A549 (cell line): ENCODE data around the gene TMEM237.

Experiments used
- CBX8 ChIP-seq: fragments of 200-600 bp; sonication (generic); IDR thresholded peaks from 2 replicates; pipeline ENCODE4 v1.6.1; 2016
- CEBPB ChIP-seq, 2 experiments: fragments of >200 bp in 1 of 2; sonication (Bioruptor Twin) in 1 of 2; formaldehyde crosslinking in 1 of 2; IDR thresholded peaks; 2 replicates each; pipeline ENCODE4 v1.6.1; 2012 to 2016
- CTCF ChIP-seq: fragments of >200 bp; sonication (Bioruptor Twin); formaldehyde crosslinking; IDR thresholded peaks from 3 replicates; pipeline ENCODE4 v1.5.1; 2016
- FOSL2 ChIP-seq, 2 experiments: fragments of 450-650 bp in 1 of 2; fragments of >200 bp in 1 of 2; sonication (Bioruptor Twin) in 1 of 2; formaldehyde crosslinking; IDR thresholded peaks; 2 replicates each; pipeline versions ENCODE4 v1.5.0 to v1.6.1; 2016 to 2020; ENCODE audit warnings: mild to moderate bottlenecking in 1 of 2, moderate library complexity in 1 of 2
- HEYL ChIP-seq: fragments of 250-450 bp; sonication (Bioruptor Pico); IDR thresholded peaks from 2 replicates; pipeline ENCODE4 v1.8.0; 2021; ENCODE audit warnings: mild to moderate bottlenecking, moderate library complexity
- HOXA7 ChIP-seq: fragments of 250-450 bp; sonication (Bioruptor Pico); IDR thresholded peaks from 2 replicates; pipeline ENCODE4 v1.5.0; 2020; ENCODE audit warnings: mild to moderate bottlenecking, moderate library complexity
- JUNB ChIP-seq: fragments of >200 bp; sonication (Bioruptor Twin); formaldehyde crosslinking; IDR thresholded peaks from 2 replicates; pipeline ENCODE4 v1.6.1; 2016
- REST ChIP-seq: fragments of 200-600 bp; sonication (generic); IDR thresholded peaks from 2 replicates; pipeline ENCODE4 v1.6.1; 2016; ENCODE audit warnings: antibody characterized with exemption, mild to moderate bottlenecking, moderate library complexity

- TF ChIP-seq CTCF (no peak), REST (no peak), JUNB (no peak), HOXA7 (CRISPR knock-in tag) (no peak), HEYL (CRISPR knock-in tag) (no peak), CEBPB (IDR thresholded peaks at IDR 0.05) (no peak), CBX8 (no peak), FOSL2 (IDR thresholded peaks at IDR 0.05) (no peak), FOSL2 (CRISPR knock-in tag; IDR thresholded peaks at IDR 0.05) (no peak)
These were observed 35.1 kb upstream of the TMEM237 start for GRCh38 chr2:201678401-201678800.
